ENCODE data around the gene KCNG1.
"Not testable (repeated sequence)": the region's sequence is repeated elsewhere in the genome, so short reads cannot be mapped to it uniquely, and the experiment has no call there.

DNA sequence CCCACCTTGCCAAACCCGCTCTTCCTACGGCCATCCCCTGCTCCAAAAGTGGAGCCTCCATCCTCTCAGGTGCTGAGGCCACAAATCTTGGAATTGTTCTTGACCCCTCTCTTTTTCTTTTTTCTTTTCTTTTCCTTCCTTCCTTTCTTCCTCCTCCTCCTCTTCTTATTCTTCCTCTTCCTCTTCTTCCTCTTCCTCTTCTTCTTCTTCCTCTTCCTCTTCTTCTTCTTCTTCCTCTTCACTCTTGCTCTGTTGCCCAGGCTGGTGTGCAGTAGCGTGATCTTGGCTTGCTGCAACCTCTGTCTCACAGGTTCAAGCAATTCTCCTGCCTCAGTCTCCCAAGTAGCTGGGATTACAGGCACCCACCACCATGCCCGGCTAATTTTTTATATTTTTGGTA lies 44.4 kb downstream of the KCNG1 start:
- TF ChIP-seq POLR2AphosphoS5, POLR2A (IDR thresholded peaks at IDR 0.05; ENCODE audit: low read depth, low read length): not testable (repeated sequence)
